Glutamatergic neuron (in vitro differentiated cells): Measurements from ENCODE around the gene ALDH1L2. TPM values are rescaled to one million over a fixed set of nuclear protein-coding genes. Genes with fewer than 3 reads are reported as not detected.
A peak's percentile ranks its signal among the peaks of the same experiment; 100 is the strongest.

Experiments
- DNase-seq: peaks from one replicate; pipeline ENCODE4 v3.0.0; 2022
- H3K27ac Mint-ChIP-seq: one replicate; pipeline ENCODE4 v1.8.0; 2020; ENCODE audit warnings: mild to moderate bottlenecking, mixed read lengths, inconsistent platforms; ENCODE audit not compliant: unreplicated experiment
- H3K27me3 Mint-ChIP-seq: one replicate; pipeline ENCODE4 v1.8.0; 2020; ENCODE audit warnings: mild to moderate bottlenecking, moderate library complexity, mixed read lengths, inconsistent platforms; ENCODE audit not compliant: unreplicated experiment
- H3K36me3 Mint-ChIP-seq: one replicate; pipeline ENCODE4 v1.8.0; 2020; ENCODE audit warnings: mild to moderate bottlenecking, mixed read lengths, inconsistent platforms; ENCODE audit not compliant: unreplicated experiment
- H3K4me1 Mint-ChIP-seq: one replicate; pipeline ENCODE4 v1.8.0; 2020; ENCODE audit warnings: mild to moderate bottlenecking, low read depth, mixed read lengths, inconsistent platforms; ENCODE audit not compliant: unreplicated experiment
- H3K4me3 Mint-ChIP-seq: one replicate; pipeline ENCODE4 v1.8.0; 2020; ENCODE audit warnings: mild to moderate bottlenecking, mixed read lengths, inconsistent platforms; ENCODE audit not compliant: unreplicated experiment
- H3K9me3 Mint-ChIP-seq: one replicate; pipeline ENCODE4 v1.8.0; 2020; ENCODE audit warnings: mild to moderate bottlenecking, moderate library complexity, mixed read lengths, inconsistent platforms; ENCODE audit not compliant: unreplicated experiment
- CTCF ChIP-seq: fragments of 200-600 bp; sonication (generic); IDR thresholded peaks from one replicate; pipeline ENCODE4 v1.5.0; 2021; ENCODE audit not compliant: partially characterized antibody, unreplicated experiment
- total RNA-seq: library from RNA; stranded (reverse); fragmentation: NEBNext Ultra II Directional; extraction: Animal tissue kit (Norgen Biotek cat#: 25700); gene quantifications from one replicate; pipeline ENCODE4 v1.2.1, GENCODE V29; 2021; ENCODE audit not compliant: unreplicated experiment

ALDH1L2 gene
- total RNA-seq, 1 donor from 2014 or later = 47.4 TPM

GRCh38 chr12:105109465-105110212 is 25.4 kb upstream of the ALDH1L2 start:
- Mint-ChIP-seq H3K4me3 (peak overlapping the region; percentile 90), H3K36me3 (no peaks in the 10 kb centered on the region), H3K9me3 (peaks cover 4% of the 10 kb centered on the region), H3K27me3 (peaks cover 5% of the 10 kb centered on the region), H3K4me1 (peaks cover 9% of the 10 kb centered on the region), H3K27ac (peak overlapping the region; percentile 20)
- DNase-seq = no peak
- TF ChIP-seq CTCF = no peak

- peaks cover 4% of the 10 kb centered on the region for H3K9me3 Mint-ChIP-seq
- no peaks in the 10 kb centered on the region for H3K36me3 Mint-ChIP-seq
- peak within 1 kb of the TSS; percentile 98 for H3K4me3 Mint-ChIP-seq
- no peak for TF ChIP-seq CTCF
- peaks cover 10% of the 10 kb centered on the region for H3K4me1 Mint-ChIP-seq
- DNase-seq = peak; percentile 96
- H3K27ac Mint-ChIP-seq = peak within 1 kb of the TSS; percentile 96
- peaks cover 5% of the 10 kb centered on the region for H3K27me3 Mint-ChIP-seq
Observed at GRCh38 chr12:105107494-105108371, 23.5 kb upstream of the ALDH1L2 start, which contains the start of gene WASHC4. Gene WASHC4 (plus strand): TSS chr12:105107731. CDS start chr12:105107801, 70 bp downstream.

- TF ChIP-seq CTCF = no peak
- H3K4me3 Mint-ChIP-seq = peak overlapping the region; percentile 98
- peak overlapping the region; percentile 96 for H3K27ac Mint-ChIP-seq
- H3K9me3 Mint-ChIP-seq = peaks cover 4% of the 10 kb centered on the region
- no peak for DNase-seq
- H3K36me3 Mint-ChIP-seq = no peaks in the 10 kb centered on the region
- H3K4me1 Mint-ChIP-seq = peaks cover 11% of the 10 kb centered on the region
- H3K27me3 Mint-ChIP-seq = peaks cover 5% of the 10 kb centered on the region
Observed at GRCh38 chr12:105107171-105107493, 22.9 kb upstream of the ALDH1L2 start.

GRCh38 chr12:105106621-105107020 is 22.4 kb upstream of the ALDH1L2 start:
- Mint-ChIP-seq H3K4me3 (peak overlapping the region; percentile 98), H3K4me1 (peaks cover 11% of the 10 kb centered on the region), H3K27me3 (peaks cover 5% of the 10 kb centered on the region), H3K9me3 (peaks cover 4% of the 10 kb centered on the region), H3K36me3 (no peaks in the 10 kb centered on the region), H3K27ac (no peak overlapping the region)
- TF ChIP-seq CTCF = no peak
- DNase-seq = no peak
